ENCODE measurements around the gene INHBE.

Gene INHBE

DNA sequence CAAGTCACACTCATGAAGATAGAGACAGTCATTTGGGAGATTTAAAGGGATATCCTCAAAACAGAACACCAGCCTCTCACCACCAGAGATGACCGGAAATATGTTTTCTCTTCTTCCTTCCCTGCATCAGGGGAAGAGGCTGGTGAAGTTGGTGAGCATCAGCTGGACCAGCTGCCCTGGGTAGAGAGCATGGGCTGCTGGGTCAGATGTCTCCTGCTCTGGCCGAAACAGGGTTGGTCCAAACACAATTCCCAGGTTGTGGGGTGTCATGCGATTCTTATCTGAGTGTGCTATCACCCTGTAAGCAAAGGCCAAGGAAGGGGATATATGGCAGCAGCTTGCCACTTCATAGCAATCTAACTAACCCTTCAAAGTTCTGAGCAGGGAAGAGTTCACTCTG is 17.3 kb downstream of the INHBE start:
- Mint-ChIP-seq H3K27ac (no peak overlapping the region), H3K9me3 (no peaks in the 10 kb centered on the region)

DNA sequence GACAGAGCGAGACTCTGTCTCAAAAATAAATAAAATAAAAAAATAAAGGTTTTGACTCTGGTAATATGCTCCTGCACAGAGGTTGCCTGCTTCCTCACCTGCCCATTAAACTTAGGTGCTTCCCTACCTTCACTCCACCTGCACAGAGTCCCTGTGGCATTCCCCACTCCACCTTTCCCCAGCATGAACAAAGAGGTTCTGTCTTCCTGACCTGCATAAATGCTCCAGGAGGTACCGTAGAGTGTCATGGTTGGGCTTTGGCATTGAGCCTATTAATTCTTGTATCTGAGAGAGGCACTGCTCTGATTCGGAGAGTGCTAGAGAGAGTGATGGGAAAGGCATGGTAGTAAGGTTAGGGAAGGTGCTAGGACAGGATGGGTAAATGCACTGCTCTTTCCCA is 18.3 kb downstream of the INHBE start:
- Mint-ChIP-seq H3K27ac (peak overlapping the region; percentile 53), H3K4me1 (peaks cover 45% of the 10 kb centered on the region)
- ATAC-seq = no peak

More for the DNA sequence above, 17.3 kb downstream of the INHBE start:
- Mint-ChIP-seq H3K36me3 (ENCODE audit: low read depth) (peaks cover 39% of the 10 kb centered on the region), H3K4me1 (peaks cover 39% of the 10 kb centered on the region), H3K4me3 (no peak overlapping the region), H3K27me3 (no peaks in the 10 kb centered on the region)
- DNase-seq (no peak), ATAC-seq (no peak)

DNA sequence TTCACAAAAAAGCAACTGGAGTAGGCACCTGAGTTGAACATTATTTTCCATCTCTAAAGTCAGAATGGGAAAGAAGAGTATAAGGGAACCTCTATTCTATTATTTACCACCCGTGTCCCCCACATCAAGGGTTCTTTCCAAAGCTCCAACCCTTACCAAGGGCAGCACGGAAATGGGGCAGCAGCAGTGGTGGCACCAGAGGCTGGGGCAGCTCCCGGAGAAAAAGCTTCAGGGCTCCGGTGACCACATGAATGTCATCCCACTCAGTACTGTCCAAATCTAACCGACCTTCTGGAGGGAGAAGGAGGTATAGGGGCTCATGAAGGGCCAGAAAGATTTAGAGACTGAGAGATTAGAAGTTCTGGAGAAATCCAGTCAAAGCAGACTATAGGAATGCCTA is 18.8 kb downstream of the INHBE start:
- no peak overlapping the region for H3K27ac Mint-ChIP-seq
- H3K4me1 Mint-ChIP-seq = peaks cover 50% of the 10 kb centered on the region
- H3K9me3 Mint-ChIP-seq = no peaks in the 10 kb centered on the region
- no peak for ATAC-seq
- H3K4me3 Mint-ChIP-seq = peak overlapping the region; percentile 61
- peaks cover 51% of the 10 kb centered on the region for H3K36me3 Mint-ChIP-seq (ENCODE audit: low read depth)
- H3K27me3 Mint-ChIP-seq = no peaks in the 10 kb centered on the region
- DNase-seq = no peak

More for the DNA sequence above, 18.3 kb downstream of the INHBE start:
- no peak for DNase-seq
- Mint-ChIP-seq H3K27me3 (no peaks in the 10 kb centered on the region), H3K4me3 (no peak overlapping the region), H3K36me3 (ENCODE audit: low read depth) (peaks cover 47% of the 10 kb centered on the region), H3K9me3 (no peaks in the 10 kb centered on the region)

DNA sequence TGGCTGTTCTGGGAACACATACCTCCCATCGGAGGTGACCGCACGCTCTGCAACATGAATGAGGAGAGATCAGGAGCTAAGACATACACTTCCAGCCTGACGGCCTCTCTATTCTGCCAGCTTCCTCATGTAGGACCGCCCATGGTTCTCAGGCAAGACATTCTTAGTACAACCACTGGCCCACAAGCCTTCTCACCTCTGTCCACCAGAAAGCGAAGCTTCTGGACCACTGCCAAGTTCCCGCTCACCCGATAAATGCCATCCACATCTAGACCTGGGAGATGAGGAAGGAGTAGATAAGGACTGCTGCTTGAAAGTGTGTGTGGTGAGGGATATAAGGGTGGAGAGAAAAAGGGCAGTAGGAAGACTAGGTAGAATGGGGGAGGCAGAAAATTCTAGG is 19.3 kb downstream of the INHBE start:
- no peak for DNase-seq
- H3K4me1 Mint-ChIP-seq = peaks cover 56% of the 10 kb centered on the region
- no peak for ATAC-seq
- H3K27ac Mint-ChIP-seq = peak overlapping the region; percentile 71
- no peaks in the 10 kb centered on the region for H3K27me3 Mint-ChIP-seq
- peak overlapping the region; percentile 61 for H3K4me3 Mint-ChIP-seq
- H3K9me3 Mint-ChIP-seq = no peaks in the 10 kb centered on the region
- H3K36me3 Mint-ChIP-seq (ENCODE audit: low read depth) = peaks cover 47% of the 10 kb centered on the region

DNA sequence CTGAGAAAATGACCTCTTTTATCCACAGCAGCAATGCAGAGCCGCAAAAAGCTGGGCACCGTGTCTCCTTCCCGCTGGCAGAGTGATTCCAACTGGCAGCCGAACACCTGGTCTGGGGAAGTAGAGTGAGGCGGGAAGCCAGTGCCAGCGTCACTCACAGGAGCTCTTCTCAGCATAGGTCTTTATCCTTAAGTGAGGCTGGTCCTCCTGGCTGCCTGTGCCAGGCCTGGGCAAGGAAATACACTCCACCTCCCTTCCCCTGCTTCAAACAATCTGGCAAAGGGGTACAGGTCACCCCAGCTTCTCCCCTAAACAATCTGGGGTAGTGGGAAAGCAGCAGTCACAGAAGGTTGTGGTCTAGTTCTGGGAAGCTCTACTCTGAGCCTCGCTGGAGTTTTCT is 19.8 kb downstream of the INHBE start:
- Mint-ChIP-seq H3K4me3 (peak overlapping the region; percentile 61), H3K36me3 (ENCODE audit: low read depth) (peaks cover 47% of the 10 kb centered on the region)
- no peak for DNase-seq

DNA sequence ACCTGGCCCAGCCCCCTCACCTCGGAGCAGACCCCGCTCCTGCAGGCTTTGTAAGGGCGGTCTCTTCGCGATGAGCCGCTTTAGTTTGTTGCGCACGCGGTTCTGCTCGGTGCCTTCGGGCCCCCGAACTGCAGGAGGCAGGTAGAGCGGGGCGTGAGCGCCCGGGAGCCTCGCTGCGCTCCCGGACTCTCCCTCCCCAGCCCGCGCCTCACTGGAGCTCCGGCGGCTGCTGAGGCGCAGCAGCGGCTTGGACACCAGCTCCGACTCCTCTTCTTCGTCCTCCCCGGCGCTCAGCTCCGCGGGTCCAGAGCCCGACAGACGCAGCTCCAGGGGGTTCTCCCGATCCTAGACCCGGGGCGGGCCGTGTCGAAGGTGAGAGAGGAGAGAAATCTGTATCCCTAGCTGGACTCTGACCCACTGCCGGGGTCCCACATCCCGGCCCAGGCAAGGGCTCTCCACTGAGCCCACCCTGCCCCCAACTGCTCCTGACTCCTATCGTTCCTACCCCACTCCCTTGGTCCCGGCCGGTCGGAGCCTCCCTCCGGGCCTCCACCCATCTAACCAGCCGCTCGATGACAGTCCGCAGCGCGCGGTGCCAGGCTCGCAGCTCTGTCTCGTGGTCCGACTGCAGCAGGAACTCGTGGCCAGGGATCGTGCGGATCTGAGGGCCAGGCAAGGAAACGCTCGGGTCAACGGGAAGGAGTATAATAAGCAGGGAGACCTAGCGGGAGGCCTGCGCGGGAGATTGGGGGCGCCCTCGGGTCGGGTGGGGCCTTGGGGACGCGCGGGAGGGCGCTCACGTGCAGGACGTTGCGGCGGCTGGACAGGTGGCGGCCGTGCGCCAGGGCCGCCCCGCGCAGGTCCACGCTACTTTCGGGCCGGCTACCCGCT is 20.4 kb downstream of the INHBE start:
- ATAC-seq = no peak
- peak overlapping the region; percentile 98 for H3K27ac Mint-ChIP-seq
- no peaks in the 10 kb centered on the region for H3K27me3 Mint-ChIP-seq
- H3K9me3 Mint-ChIP-seq = no peaks in the 10 kb centered on the region
- H3K4me3 Mint-ChIP-seq = peak overlapping the region; percentile 93
- H3K36me3 Mint-ChIP-seq (ENCODE audit: low read depth) = peaks cover 47% of the 10 kb centered on the region
- peaks cover 67% of the 10 kb centered on the region for H3K4me1 Mint-ChIP-seq
- DNase-seq = no peak

More for the DNA sequence above, 19.8 kb downstream of the INHBE start:
- H3K4me1 Mint-ChIP-seq = peaks cover 60% of the 10 kb centered on the region
- H3K27ac Mint-ChIP-seq = peak overlapping the region; percentile 71
- ATAC-seq = no peak
- H3K9me3 Mint-ChIP-seq = no peaks in the 10 kb centered on the region
- H3K27me3 Mint-ChIP-seq = no peaks in the 10 kb centered on the region

DNA sequence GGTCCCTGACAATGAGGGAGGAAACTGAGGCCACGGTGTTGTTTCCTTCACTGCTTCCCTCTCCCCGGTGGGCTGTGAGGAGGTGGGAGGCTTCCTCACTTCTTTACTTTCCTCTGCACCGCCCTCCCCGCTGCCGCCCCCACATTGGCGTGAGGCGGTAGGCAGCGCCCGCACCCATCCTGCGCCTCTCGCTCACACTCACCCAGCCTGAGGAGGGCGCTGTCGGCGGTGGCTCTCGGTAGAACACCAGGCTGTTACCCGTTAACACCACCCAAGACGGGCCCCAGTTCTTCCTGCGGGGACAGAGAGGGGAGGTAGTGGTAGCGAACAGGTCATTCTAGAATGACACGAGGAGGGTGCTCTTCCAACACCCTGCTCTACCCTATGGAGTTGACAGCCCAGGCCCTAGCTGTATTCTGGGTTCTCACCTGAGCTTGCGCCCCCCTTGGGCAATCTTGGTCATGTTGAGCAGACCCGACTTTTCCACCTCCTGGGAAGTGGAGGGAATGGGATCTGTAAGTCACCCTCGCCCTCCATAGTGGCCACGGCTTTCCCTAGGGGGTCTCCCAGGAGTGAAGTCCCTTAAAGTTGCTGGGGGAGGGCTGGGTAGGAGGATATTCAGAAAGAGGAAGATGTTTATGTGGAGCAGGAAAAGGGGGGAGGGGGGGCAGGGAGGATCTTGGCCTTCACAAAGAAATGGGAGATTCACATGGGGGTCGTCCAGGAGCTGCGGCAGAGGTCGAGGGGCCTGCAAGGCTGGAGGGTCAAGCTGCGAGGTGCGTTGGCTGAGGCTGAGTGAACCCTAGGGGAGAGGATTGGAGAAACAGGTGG is 21.3 kb downstream of the INHBE start:
- Mint-ChIP-seq H3K4me3 (peak overlapping the region; percentile 93), H3K9me3 (no peaks in the 10 kb centered on the region), H3K36me3 (ENCODE audit: low read depth) (peaks cover 49% of the 10 kb centered on the region), H3K4me1 (peaks cover 75% of the 10 kb centered on the region), H3K27ac (peak overlapping the region; percentile 98), H3K27me3 (no peaks in the 10 kb centered on the region)
- ATAC-seq (peak; percentile 44), DNase-seq (peak; percentile 87)

DNA sequence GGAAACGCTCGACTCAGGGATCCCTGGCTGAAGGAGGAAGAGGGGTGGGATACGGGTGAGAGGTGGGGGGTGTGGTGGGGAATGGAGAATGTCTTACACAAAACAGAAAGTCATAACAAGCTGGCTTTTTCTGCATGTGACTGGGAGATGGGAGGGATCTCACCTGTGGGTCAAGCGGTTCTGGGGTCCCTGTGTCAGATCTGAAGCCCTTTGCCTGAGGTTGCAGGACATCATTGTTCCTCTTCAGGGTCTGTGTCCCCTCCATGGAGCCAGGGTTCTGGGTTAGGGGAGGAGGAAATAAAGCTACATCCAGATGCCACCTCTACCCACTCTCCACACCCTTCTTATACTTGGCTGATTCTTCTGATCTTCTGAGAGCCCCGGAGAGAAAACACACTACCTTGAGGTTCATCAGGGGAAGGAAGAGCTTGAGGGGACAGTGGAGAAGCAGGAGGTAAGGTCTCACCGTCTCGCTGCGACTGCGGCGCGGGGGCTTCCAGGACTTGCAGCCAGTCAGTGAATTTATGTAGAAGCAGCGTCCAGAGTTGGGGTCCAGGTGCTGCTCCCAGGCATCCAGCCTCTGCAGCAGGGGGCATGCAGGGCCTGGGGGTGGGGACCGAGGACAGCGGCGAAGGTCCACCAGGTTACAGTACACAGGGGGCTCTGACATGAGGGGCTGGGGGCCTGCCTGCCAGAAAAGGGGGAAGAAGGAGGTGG is 22.0 kb downstream of the INHBE start:
- H3K4me3 Mint-ChIP-seq = peak overlapping the region; percentile 93
- no peaks in the 10 kb centered on the region for H3K27me3 Mint-ChIP-seq
- peaks cover 77% of the 10 kb centered on the region for H3K4me1 Mint-ChIP-seq
- peaks cover 47% of the 10 kb centered on the region for H3K36me3 Mint-ChIP-seq (ENCODE audit: low read depth)
- ATAC-seq (no peak), DNase-seq (no peak)
- peak overlapping the region; percentile 98 for H3K27ac Mint-ChIP-seq
- H3K9me3 Mint-ChIP-seq = no peaks in the 10 kb centered on the region

DNA sequence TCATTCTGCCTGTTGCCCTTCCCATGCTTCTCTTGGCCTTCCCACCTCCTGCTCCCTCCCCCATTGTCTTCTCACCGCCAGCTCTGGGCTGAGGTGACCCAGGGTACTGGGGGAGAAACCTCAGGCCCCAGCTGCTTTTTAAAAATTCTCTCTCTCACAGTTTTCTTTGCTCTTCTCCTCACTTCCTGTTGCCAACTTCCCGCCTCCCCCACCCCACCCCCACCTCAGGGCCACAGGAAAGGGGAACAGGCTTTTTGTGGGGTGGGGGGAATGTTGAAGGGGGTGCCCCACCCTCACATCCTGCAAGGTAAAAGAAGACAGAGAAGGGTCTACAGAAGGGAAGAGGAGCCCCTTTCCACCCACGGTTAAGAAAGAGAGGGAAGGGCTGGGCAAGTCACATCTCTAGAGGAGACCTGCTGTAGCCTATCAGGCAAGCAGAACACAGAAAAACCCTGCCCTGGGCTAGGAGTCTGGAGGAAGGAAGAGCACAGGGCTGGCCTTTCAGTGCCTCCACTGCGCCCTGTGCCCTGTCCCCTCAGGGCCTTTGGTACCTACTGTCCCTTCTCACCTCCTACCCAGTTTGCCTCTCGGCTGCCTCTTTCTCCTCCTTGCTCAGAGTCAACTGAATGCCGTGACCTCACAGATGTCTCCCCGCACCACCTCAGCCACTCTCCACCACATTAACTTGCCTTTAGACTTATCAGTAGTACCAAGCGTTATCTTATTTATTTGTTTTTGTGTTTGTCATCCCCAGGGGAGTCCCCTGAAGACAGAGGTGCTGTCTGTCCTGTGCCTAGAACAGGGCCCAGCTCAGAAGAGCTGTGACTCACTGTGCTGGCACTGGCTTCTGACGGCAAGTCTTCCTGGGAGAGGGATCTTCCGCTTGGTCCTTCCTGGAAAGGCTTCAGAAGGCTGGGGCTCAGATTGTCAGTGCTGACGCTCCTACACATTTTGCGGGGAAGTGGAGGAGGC is 22.9 kb downstream of the INHBE start:
- H3K27ac Mint-ChIP-seq = peak overlapping the region; percentile 98
- H3K27me3 Mint-ChIP-seq = no peaks in the 10 kb centered on the region
- H3K4me3 Mint-ChIP-seq = peak overlapping the region; percentile 93
- DNase-seq = peak; percentile 52
- peak; percentile 54 for ATAC-seq
- H3K36me3 Mint-ChIP-seq (ENCODE audit: low read depth) = peaks cover 41% of the 10 kb centered on the region
- H3K4me1 Mint-ChIP-seq = peaks cover 74% of the 10 kb centered on the region
- no peaks in the 10 kb centered on the region for H3K9me3 Mint-ChIP-seq

DNA sequence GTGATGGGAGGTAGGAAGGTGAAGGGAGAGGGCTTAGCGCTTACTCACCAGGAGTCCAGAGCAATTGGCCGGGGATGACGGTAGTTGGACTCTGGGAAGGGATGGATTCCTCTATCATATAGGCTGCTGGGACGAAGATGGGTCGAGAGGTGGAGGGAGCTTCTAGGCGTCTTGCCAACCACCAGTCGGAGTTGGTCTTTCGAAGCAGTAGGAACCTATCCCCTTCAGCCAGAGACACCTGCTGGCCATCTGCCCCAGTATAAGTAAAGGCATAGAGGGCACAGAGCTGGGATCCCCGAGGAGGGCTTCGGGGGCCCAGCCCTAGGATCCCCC is 23.9 kb downstream of the INHBE start:
- no peaks in the 10 kb centered on the region for H3K9me3 Mint-ChIP-seq
- H3K36me3 Mint-ChIP-seq (ENCODE audit: low read depth) = peaks cover 35% of the 10 kb centered on the region
- H3K27ac Mint-ChIP-seq = peak overlapping the region; percentile 98
- no peak for ATAC-seq
- H3K27me3 Mint-ChIP-seq = no peaks in the 10 kb centered on the region
- H3K4me3 Mint-ChIP-seq = peak overlapping the region; percentile 93
- no peak for DNase-seq
- peaks cover 73% of the 10 kb centered on the region for H3K4me1 Mint-ChIP-seq

DNA sequence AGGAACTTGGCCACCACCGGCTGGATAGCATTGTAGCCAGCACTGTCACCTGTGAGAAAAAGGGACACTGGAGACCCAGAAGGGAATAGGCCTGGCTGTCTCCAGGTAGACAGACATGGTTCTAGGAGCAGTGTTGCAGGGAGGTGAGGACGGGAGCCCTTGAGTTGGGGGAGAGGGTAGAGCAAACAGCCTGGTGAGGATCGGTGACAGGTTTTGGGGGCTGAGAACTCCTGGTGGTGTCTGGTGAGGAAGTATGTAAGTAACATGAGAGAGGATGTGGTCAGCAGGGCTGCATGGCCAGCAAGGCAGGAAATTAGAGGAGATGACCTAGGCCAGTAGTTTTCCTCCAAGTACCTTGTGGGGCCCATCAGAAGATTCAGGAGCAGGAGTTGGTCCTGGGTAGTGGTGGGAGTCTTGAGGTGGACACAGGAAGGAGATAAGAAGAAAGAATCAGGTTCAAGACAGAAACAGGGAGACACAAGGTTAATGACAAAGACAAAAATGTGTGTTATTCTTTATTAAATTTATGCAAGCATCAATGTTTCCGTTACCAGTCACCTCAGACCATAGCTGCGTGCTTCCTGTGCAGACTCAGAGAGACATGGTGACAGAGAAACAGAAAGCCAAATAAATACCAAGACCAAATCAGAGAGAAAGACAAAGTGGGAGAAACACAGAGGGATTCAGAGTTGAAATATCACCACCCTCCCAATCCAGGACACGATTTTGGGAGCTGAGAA is 24.4 kb downstream of the INHBE start, which contains the start of gene ARHGAP9:
TSS of gene ARHGAP9 (minus strand) at position 491 of the 740 bp plus-strand sequence. CDS start at position 31, 460 bp downstream.
- peak within 1 kb of the TSS; percentile 93 for H3K4me3 Mint-ChIP-seq
- no peaks in the 10 kb centered on the region for H3K27me3 Mint-ChIP-seq
- peaks cover 68% of the 10 kb centered on the region for H3K4me1 Mint-ChIP-seq
- H3K9me3 Mint-ChIP-seq = no peaks in the 10 kb centered on the region
- peak; percentile 55 for DNase-seq
- peak within 1 kb of the TSS; percentile 98 for H3K27ac Mint-ChIP-seq
- ATAC-seq = peak; percentile 57
- H3K36me3 Mint-ChIP-seq (ENCODE audit: low read depth) = peaks cover 30% of the 10 kb centered on the region

DNA sequence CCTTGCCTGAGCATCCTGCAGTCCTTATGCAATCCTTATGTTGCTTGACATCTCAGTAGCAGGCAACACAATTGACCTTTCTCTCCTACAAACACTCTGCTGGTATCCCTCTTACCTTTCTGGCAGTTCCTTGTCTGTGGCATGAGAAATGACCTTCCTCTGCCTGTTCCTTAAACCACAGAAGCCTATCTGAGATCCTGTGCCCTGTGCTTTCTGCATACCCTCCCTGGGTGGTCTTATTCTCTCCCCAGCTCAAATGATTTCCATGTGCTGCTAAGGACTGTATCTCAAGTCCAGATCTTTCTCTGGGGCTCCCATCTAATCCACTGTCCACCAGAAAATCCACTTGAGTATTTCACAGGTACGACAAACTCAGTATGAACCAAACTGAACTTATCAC is 26.6 kb downstream of the INHBE start:
- no peak for ATAC-seq
- DNase-seq = no peak
- Mint-ChIP-seq H3K4me1 (peaks cover 55% of the 10 kb centered on the region), H3K36me3 (ENCODE audit: low read depth) (peaks cover 19% of the 10 kb centered on the region), H3K27ac (peak overlapping the region; percentile 98), H3K27me3 (no peaks in the 10 kb centered on the region), H3K9me3 (no peaks in the 10 kb centered on the region), H3K4me3 (no peak overlapping the region)

DNA sequence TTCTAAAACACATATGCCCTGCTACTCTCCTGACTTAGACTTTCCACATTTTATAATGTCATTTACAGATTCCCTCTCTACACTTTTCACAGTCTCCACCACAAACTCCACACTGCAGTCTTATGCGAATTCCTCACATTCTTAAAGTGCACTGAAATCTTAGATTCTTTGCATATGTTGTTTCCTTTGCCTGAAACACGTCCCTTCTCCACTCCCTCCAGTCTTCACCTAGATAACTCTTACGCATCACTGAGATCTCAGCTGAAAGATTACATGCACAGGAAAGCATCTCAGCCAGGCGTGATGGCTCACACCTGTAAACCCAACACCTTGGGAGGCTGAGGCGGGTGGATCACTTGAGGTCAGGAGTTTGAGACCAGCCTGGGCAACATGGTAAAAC is 28.4 kb downstream of the INHBE start:
- H3K27ac Mint-ChIP-seq = peak overlapping the region; percentile 50
- DNase-seq (no peak), ATAC-seq (no peak)
- H3K4me1 Mint-ChIP-seq = peaks cover 51% of the 10 kb centered on the region
- H3K4me3 Mint-ChIP-seq = no peak overlapping the region
- H3K9me3 Mint-ChIP-seq = no peaks in the 10 kb centered on the region
- peaks cover 15% of the 10 kb centered on the region for H3K36me3 Mint-ChIP-seq (ENCODE audit: low read depth)
- no peaks in the 10 kb centered on the region for H3K27me3 Mint-ChIP-seq
